A673 (cell line): ENCODE results near the gene GSE1.

Experiments
- CTCF ChIP-seq: fragments of 300-800, 200-600 bp; sonication (generic); conservative IDR thresholded peaks from 2 replicates; pipeline ENCODE4 v1.5.1; 2017; ENCODE audit warnings: low read depth, mild to moderate bottlenecking, antibody characterized with exemption, low read length, moderate library complexity, mixed read lengths
- EZH2 ChIP-seq: fragments of 200-600 bp; sonication (generic); IDR thresholded peaks from 2 replicates; pipeline ENCODE4 v1.6.1; 2017; ENCODE audit warnings: borderline replicate concordance, low read depth, mild to moderate bottlenecking, mixed read lengths, antibody characterized with exemption, low read length; ENCODE audit not compliant: poor library complexity, severe bottlenecking

- TF ChIP-seq CTCF, result no peak
- TF ChIP-seq EZH2, result no peak
Observed at GRCh38 chr16:85665373-85665740, 52.2 kb downstream of the GSE1 start.
